ENCODE measurements around the gene EXOSC2. TPM values are rescaled to one million over a fixed set of nuclear protein-coding genes. Genes with fewer than 3 reads are reported as not detected.

The EXOSC2 gene
- total RNA-seq, 4 donors from 2014 or later: 2.4 to 59.3 (median 25.5) TPM

- Histone ChIP-seq H3K9me3 (no peaks in the 10 kb centered on the region), H3K36me3 (no peaks in the 10 kb centered on the region), H3K4me3 (no peak overlapping the region), H3K27ac (no peak overlapping the region), H3K27me3 (no peaks in the 10 kb centered on the region), H3K4me1 (no peaks in the 10 kb centered on the region)
- no peak for DNase-seq
- TF ChIP-seq POLR2A (IDR thresholded peaks at IDR 0.05): no peak
- TF ChIP-seq, protein P1, sequence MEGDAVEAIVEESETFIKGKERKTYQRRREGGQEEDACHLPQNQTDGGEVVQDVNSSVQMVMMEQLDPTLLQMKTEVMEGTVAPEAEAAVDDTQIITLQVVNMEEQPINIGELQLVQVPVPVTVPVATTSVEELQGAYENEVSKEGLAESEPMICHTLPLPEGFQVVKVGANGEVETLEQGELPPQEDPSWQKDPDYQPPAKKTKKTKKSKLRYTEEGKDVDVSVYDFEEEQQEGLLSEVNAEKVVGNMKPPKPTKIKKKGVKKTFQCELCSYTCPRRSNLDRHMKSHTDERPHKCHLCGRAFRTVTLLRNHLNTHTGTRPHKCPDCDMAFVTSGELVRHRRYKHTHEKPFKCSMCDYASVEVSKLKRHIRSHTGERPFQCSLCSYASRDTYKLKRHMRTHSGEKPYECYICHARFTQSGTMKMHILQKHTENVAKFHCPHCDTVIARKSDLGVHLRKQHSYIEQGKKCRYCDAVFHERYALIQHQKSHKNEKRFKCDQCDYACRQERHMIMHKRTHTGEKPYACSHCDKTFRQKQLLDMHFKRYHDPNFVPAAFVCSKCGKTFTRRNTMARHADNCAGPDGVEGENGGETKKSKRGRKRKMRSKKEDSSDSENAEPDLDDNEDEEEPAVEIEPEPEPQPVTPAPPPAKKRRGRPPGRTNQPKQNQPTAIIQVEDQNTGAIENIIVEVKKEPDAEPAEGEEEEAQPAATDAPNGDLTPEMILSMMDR (IDR thresholded peaks at IDR 0.05): no peak
- intact Hi-C loops (cut with DNase I; ENCODE audit: low total_unique reads): no loop called here
Measured at GRCh38 chr9:130745210-130745800, 51.7 kb downstream of the EXOSC2 start.

GRCh38 chr9:130745829-130746228, 52.2 kb downstream of the EXOSC2 start:
- no peak for DNase-seq
- H3K27me3 ChIP-seq: no peaks in the 10 kb centered on the region
- intact Hi-C loops (cut with DNase I; ENCODE audit: low total_unique reads): no loop called here
- H3K4me1 ChIP-seq: no peaks in the 10 kb centered on the region
- H3K4me3 ChIP-seq: no peak overlapping the region
- TF ChIP-seq, protein P1 (IDR thresholded peaks at IDR 0.05): no peak
- TF ChIP-seq POLR2A (IDR thresholded peaks at IDR 0.05): no peak
- no peak overlapping the region for H3K27ac ChIP-seq
- no peaks in the 10 kb centered on the region for H3K36me3 ChIP-seq
- no peaks in the 10 kb centered on the region for H3K9me3 ChIP-seq

- no peak for DNase-seq
- no peak for TF ChIP-seq POLR2A (IDR thresholded peaks at IDR 0.05)
- intact Hi-C loops (cut with DNase I; ENCODE audit: low total_unique reads): no loop called here
Measured at GRCh38 chr9:130746434-130747212, 53.0 kb downstream of the EXOSC2 start.

GRCh38 chr9:130751631-130752355, 58.2 kb downstream of the EXOSC2 start:
- Histone ChIP-seq H3K36me3 (no peaks in the 10 kb centered on the region), H3K4me3 (no peak overlapping the region), H3K27me3 (no peaks in the 10 kb centered on the region), H3K4me1 (no peaks in the 10 kb centered on the region), H3K9me3 (no peaks in the 10 kb centered on the region), H3K27ac (no peak overlapping the region)
- intact Hi-C loops (cut with DNase I; ENCODE audit: low total_unique reads): no loop called here
- no peak for TF ChIP-seq POLR2A (IDR thresholded peaks at IDR 0.05)
- TF ChIP-seq, protein P1 (IDR thresholded peaks at IDR 0.05): no peak
- DNase-seq: no peak

More at GRCh38 chr9:130746434-130747212, 53.0 kb downstream of the EXOSC2 start:
- Histone ChIP-seq H3K4me3 (no peak overlapping the region), H3K27ac (no peak overlapping the region), H3K9me3 (no peaks in the 10 kb centered on the region), H3K27me3 (no peaks in the 10 kb centered on the region), H3K4me1 (no peaks in the 10 kb centered on the region), H3K36me3 (no peaks in the 10 kb centered on the region)

Small RNA genes lying within 50 kb of the gene (small RNA-seq; reads per million reads assigned to genes)
- gene AL359092.1: not detected

Other genes starting within 250 kb of the EXOSC2 start
- gene ASS1, start 248.8 kb upstream of the EXOSC2 start, total RNA-seq: 100 to 1,000 TPM in 2 of 4 donors, 10 to 100 TPM in 2; 78.4 to 156 (median 105) TPM
- 10 to 100 TPM; 22.4 to 65.6 (median 38.6) TPM for gene FUBP3, start 114.2 kb upstream of the EXOSC2 start, total RNA-seq
- gene PRDM12, start 29.2 kb upstream of the EXOSC2 start, total RNA-seq: not detected
- gene ABL1, start 141.5 kb downstream of the EXOSC2 start, total RNA-seq: 100 to 1,000 TPM in 1 of 4 donors, 10 to 100 TPM in 3; 22.5 to 117 (median 57.8) TPM
- not detected for gene QRFP, start 203.0 kb downstream of the EXOSC2 start, total RNA-seq
- under 1 TPM in 1 of 4 donors, not detected in 3; 0.29 TPM for gene FIBCD1, start 245.5 kb downstream of the EXOSC2 start, total RNA-seq

Data from uterus (tissue), 4 donors.